Measurements from ENCODE around the gene SMCO1.
"Not testable (repeated sequence)": the region's sequence is repeated elsewhere in the genome, so short reads cannot be mapped to it uniquely, and the experiment has no call there.

SMCO1 gene

GRCh38 chr3:196486263-196486662 is 28.9 kb downstream of the SMCO1 start:
- DNase-seq: peak; percentile 51

- DNase-seq: no peak
Measured at GRCh38 chr3:196477678-196478077, 37.5 kb downstream of the SMCO1 start.

- DNase-seq: no peak
Measured at GRCh38 chr3:196472286-196472685, 42.9 kb downstream of the SMCO1 start.

- DNase-seq: no peak
Measured at GRCh38 chr3:196471551-196471950, 43.6 kb downstream of the SMCO1 start.

- DNase-seq: not testable (repeated sequence)
Measured at GRCh38 chr3:196470182-196470581, 45.0 kb downstream of the SMCO1 start.

- no peak for DNase-seq
Measured at GRCh38 chr3:196463804-196464203, 51.3 kb downstream of the SMCO1 start.

GRCh38 chr3:196463478-196463756 is 51.7 kb downstream of the SMCO1 start:
- DNase-seq: no peak

- not testable (repeated sequence) for DNase-seq
Measured at GRCh38 chr3:196462680-196463477, 52.3 kb downstream of the SMCO1 start.

- DNase-seq: no peak
Measured at GRCh38 chr3:196458063-196458462, 57.1 kb downstream of the SMCO1 start.

GRCh38 chr3:196457470-196457869 is 57.7 kb downstream of the SMCO1 start:
- not testable (repeated sequence) for DNase-seq

All from activated T-cell treated with anti-CD3 and anti-CD28 coated beads, Interleukin-2, amount 50 U/mL, for 1 hour (primary cell).